A673 (cell line): ENCODE data around the gene PARP3. TPM values are rescaled to one million over a fixed set of nuclear protein-coding genes. Genes with fewer than 3 reads are reported as not detected.

Experiments used
- BruUV-seq: library from RNA; stranded (reverse); fragments of 400-500 nt; replicated peaks from 2 replicates; lab custom pipeline; 2021; lab: Mats Ljungman, UMichigan
- CTCF ChIA-PET: fragments of 300-600 bp; sonication (Branson Sonifier 250); formaldehyde crosslinking; loops from one replicate; lab custom pipeline; 2022; ENCODE audit warnings: antibody characterized with exemption; lab: Charles Lee
- POLR2A ChIA-PET: fragments of 300-600 bp; sonication (Branson Sonifier 250); formaldehyde crosslinking; loops from one replicate; lab custom pipeline; 2022; ENCODE audit warnings: antibody characterized with exemption; ENCODE audit not compliant: low non-redundant PET; lab: Charles Lee
- DNase-seq: peaks from one replicate; pipeline ENCODE4 v3.0.0-alpha.2; 2015; ENCODE audit warnings: low spot score
- H3K27ac ChIP-seq: fragments of 200-600 bp; sonication (generic); 2 replicates; pipeline ENCODE4 v1.5.1; 2016; ENCODE audit warnings: mixed run types, low read depth, mild to moderate bottlenecking, mixed read lengths, antibody characterized with exemption, low read length; ENCODE audit not compliant: poor library complexity, severe bottlenecking
- H3K27me3 ChIP-seq: fragments of 200-600 bp; sonication (generic); replicated peaks from 2 replicates; pipeline ENCODE4 v1.6.1; 2017; ENCODE audit warnings: mixed run types, low read depth, mild to moderate bottlenecking, mixed read lengths, antibody characterized with exemption, low read length; ENCODE audit not compliant: insufficient read depth, poor library complexity
- H3K36me3 ChIP-seq: fragments of 200-600 bp; sonication (generic); 2 replicates; pipeline ENCODE4 v1.6.1; 2016; ENCODE audit warnings: mixed run types, mild to moderate bottlenecking, mixed read lengths, antibody characterized with exemption, low read length; ENCODE audit not compliant: insufficient read depth, poor library complexity, severe bottlenecking
- H3K4me1 ChIP-seq: fragments of 200-600 bp; sonication (generic); 2 replicates; pipeline ENCODE4 v1.6.1; 2017; ENCODE audit warnings: mixed run types, mild to moderate bottlenecking, mixed read lengths, antibody characterized with exemption, low read length; ENCODE audit not compliant: insufficient read depth, poor library complexity, severe bottlenecking
- H3K4me3 ChIP-seq: fragments of 200-600 bp; sonication (generic); 2 replicates; pipeline ENCODE4 v1.5.1; 2016; ENCODE audit warnings: low read depth, mixed run types, mild to moderate bottlenecking, mixed read lengths, low read length; ENCODE audit not compliant: poor library complexity, severe bottlenecking
- H3K9me3 ChIP-seq: fragments of 200-600 bp; sonication (generic); 2 replicates; pipeline ENCODE4 v1.6.1; 2016; ENCODE audit warnings: mixed run types, low read depth, mild to moderate bottlenecking, mixed read lengths, antibody characterized with exemption, low read length; ENCODE audit not compliant: poor library complexity, severe bottlenecking
- EZH2 ChIP-seq: fragments of 200-600 bp; sonication (generic); IDR thresholded peaks from 2 replicates; pipeline ENCODE4 v1.6.1; 2017; ENCODE audit warnings: borderline replicate concordance, low read depth, mild to moderate bottlenecking, mixed read lengths, antibody characterized with exemption, low read length; ENCODE audit not compliant: poor library complexity, severe bottlenecking
- intact Hi-C: fragments of 100-400 bp; cut with micrococcal nuclease; formaldehyde crosslinking; loops from one replicate; pipeline ENCODE4 v1.10.0; 2022; ENCODE audit not compliant: unreplicated experiment
- total RNA-seq: library from RNA; stranded (reverse); gene quantifications from 2 replicates; pipeline ENCODE4 v1.2.3, GENCODE V29; 2021
- TF ChIP-seq, protein P1 (sequence below): fragments of 300-800, 200-600 bp; sonication (generic); conservative IDR thresholded peaks from 2 replicates; pipeline ENCODE4 v1.5.1; 2017; ENCODE audit warnings: low read depth, mild to moderate bottlenecking, antibody characterized with exemption, low read length, moderate library complexity, mixed read lengths

Gene PARP3
- total RNA-seq, 1 experiment from 2014 or later = 3.4 TPM

DNA sequence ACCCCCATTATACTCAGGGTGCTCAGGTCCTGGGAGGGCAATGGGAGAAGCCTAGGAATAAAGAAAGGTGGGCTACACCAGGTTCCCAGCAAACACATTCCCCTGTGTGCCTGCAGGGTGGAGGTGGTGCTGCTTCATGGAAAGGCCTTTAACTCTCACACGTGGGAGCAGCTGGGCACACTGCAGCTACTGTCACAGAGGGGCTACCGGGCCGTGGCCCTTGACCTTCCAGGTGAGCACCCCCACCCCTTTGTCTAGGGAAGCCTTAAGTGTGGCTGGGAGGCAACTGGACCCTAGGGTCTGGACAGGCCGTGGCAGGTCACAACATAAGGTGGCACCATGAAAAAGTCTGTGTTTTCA is 36.0 kb downstream of the PARP3 start:
- no TSS peak for BruUV-seq
- TF ChIP-seq, protein P1, sequence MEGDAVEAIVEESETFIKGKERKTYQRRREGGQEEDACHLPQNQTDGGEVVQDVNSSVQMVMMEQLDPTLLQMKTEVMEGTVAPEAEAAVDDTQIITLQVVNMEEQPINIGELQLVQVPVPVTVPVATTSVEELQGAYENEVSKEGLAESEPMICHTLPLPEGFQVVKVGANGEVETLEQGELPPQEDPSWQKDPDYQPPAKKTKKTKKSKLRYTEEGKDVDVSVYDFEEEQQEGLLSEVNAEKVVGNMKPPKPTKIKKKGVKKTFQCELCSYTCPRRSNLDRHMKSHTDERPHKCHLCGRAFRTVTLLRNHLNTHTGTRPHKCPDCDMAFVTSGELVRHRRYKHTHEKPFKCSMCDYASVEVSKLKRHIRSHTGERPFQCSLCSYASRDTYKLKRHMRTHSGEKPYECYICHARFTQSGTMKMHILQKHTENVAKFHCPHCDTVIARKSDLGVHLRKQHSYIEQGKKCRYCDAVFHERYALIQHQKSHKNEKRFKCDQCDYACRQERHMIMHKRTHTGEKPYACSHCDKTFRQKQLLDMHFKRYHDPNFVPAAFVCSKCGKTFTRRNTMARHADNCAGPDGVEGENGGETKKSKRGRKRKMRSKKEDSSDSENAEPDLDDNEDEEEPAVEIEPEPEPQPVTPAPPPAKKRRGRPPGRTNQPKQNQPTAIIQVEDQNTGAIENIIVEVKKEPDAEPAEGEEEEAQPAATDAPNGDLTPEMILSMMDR = no peak
- TF ChIP-seq EZH2 = no peak
- Histone ChIP-seq H3K27ac (no peak overlapping the region), H3K4me3 (no peak overlapping the region), H3K4me1 (peaks cover 13% of the 10 kb centered on the region), H3K27me3 (no peaks in the 10 kb centered on the region), H3K36me3 (no peaks in the 10 kb centered on the region), H3K9me3 (no peaks in the 10 kb centered on the region)
- ChIA-PET CTCF (no interaction called here), POLR2A (no interaction called here)
- intact Hi-C loops = no loop called here
- DNase-seq = no peak

DNA sequence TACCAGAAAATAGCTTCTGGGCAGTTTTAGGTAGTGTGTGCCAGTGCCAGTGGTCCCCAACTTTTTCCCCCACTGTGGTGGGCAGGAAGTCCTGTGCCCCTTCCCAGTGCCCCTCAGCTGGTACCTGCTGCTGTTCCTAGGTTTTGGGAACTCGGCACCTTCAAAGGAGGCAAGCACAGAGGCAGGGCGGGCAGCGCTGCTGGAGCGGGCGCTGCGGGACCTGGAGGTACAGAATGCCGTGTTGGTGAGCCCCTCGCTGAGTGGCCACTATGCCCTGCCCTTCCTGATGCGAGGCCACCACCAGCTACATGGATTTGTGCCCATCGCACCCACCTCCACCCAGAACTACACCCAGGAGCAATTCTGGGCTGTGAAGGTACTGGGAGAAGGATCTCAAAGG is 38.1 kb downstream of the PARP3 start:
- no peaks in the 10 kb centered on the region for H3K36me3 ChIP-seq
- TF ChIP-seq, protein P1 = no peak
- TF ChIP-seq EZH2 = no peak
- H3K4me3 ChIP-seq = no peak overlapping the region
- no peaks in the 10 kb centered on the region for H3K9me3 ChIP-seq
- DNase-seq = no peak
- intact Hi-C loops = no loop called here
- ChIA-PET CTCF (no interaction called here), POLR2A (no interaction called here)
- peaks cover 6% of the 10 kb centered on the region for H3K4me1 ChIP-seq
- H3K27me3 ChIP-seq = no peaks in the 10 kb centered on the region
- no TSS peak for BruUV-seq
- H3K27ac ChIP-seq = no peak overlapping the region

DNA sequence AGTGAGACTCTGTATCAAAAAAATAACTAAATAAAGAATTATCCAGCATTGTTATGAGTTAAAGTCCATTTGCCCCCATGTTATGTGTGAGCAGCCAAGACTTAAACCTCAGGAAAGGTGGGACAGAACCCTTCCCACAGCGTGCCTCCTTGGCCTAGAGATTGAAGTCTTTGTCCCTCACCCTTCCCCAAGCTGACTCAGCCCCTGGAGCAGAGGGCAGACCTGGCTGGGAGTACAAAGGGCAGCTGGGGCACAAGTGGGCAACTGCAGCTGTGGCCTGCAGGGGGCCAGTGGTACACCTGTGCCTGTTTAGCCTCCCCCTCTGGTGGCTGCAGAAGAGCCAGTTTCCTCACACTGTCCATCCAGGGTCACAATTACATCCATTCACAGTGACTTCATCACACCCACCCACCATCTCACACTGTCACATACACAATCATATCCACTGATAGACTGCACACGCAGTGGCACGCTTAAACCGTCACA is 40.2 kb downstream of the PARP3 start:
- ChIA-PET CTCF (interaction anchor here (1.0 kb wide), 1 partner anchor 41 kb away, joined by 3 read pairs; the partner anchor contains the start of gene RRP9), POLR2A (no interaction called here)
- H3K27ac ChIP-seq = no peak overlapping the region
- TF ChIP-seq, protein P1 = 0 out of 2 replicates have a peak, but pooled peaks have one; percentile 20
- TF ChIP-seq EZH2 = no peak
- H3K4me3 ChIP-seq = peak overlapping the region; percentile 47
- intact Hi-C loops = no loop called here
- no TSS peak for BruUV-seq
- peaks cover 6% of the 10 kb centered on the region for H3K4me1 ChIP-seq
- no peak for DNase-seq
- no peaks in the 10 kb centered on the region for H3K36me3 ChIP-seq
- no peaks in the 10 kb centered on the region for H3K9me3 ChIP-seq
- H3K27me3 ChIP-seq = no peaks in the 10 kb centered on the region
